ENCODE data around the gene SNAPC5. TPM values are rescaled to one million over a fixed set of nuclear protein-coding genes. Genes with fewer than 3 reads are reported as not detected.

SNAPC5 gene
- total and polyA plus RNA-seq, 2 of the 8 experiments (the other 6 are each of a cell fraction or from before 2014, with no cell fraction given), result 18.7 to 23.1 TPM

- TF ChIP-seq RFX5 (IDR thresholded peaks at IDR 0.05; ENCODE audit: borderline replicate concordance, low read depth, low read length) (no peak), CTBP2 (IDR thresholded peaks at IDR 0.05; ENCODE audit: borderline replicate concordance, insufficient read depth, insufficient read length, low read length) (no peak), BACH1 (IDR thresholded peaks at IDR 0.05; ENCODE audit: low read length) (no peak)
Measured at GRCh38 chr15:66462627-66463026, 34.9 kb downstream of the SNAPC5 start (continued).
